GM18519 (cell line): ENCODE results near the gene AFTPH.

Source experiments
- ATAC-seq: cut with Tn5 transposase; IDR thresholded peaks from one replicate; pipeline ENCODE4 v1.9.1; 2021; ENCODE audit warnings: mild to moderate bottlenecking, moderate library complexity; ENCODE audit not compliant: unreplicated experiment, low FRiP score

AFTPH gene

DNA sequence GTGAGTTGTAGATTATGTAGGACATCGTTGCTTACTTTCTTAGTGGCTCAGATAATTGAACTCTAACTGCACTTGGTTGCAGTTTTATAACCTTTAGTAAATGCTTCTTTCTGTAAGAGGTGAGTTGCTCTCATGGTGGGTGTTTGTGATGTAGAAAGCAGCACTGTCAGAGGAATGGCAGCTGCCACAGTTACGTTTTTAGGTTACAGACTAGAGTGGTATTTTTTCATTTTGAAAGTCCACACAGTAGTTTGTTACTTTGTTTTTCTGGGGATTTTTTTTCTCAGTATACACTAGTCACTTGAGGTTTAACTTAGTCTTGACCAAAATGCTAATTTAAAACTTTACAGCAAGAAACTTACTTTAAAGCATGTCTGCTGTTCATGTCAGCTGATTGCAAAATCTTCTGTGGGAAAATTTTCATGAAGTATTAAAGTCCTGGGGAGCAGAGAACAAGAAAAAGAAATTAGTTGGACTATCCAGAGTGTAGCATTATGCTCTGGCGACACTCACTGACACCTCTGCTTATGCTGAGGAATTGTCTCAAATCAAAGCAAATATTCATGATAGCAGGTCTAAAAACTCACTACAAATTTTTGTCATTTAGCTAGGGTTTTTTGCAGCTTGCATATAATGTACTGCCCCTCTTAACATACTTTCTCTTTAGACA is 14.8 kb downstream of the AFTPH start:
- peak; percentile 41 for ATAC-seq

DNA sequence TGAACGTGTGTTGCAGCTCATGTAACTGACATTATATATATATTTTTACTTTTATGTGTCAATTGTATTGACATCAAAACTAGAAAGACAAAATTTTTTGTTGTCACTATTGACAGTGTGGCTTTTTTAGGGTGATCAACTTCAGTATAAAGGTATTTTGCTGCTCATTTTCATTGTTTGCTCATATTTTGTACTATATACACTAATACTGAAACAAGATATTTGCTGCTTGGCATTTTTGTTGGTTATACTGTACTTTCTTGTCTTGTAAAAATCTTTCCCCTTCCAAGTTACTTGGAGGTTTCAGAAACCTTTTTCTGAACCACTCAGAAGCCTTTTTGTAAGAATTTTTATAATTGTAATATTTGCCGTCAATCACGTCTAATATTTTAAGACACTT is 16.5 kb downstream of the AFTPH start:
- ATAC-seq, result no peak

DNA sequence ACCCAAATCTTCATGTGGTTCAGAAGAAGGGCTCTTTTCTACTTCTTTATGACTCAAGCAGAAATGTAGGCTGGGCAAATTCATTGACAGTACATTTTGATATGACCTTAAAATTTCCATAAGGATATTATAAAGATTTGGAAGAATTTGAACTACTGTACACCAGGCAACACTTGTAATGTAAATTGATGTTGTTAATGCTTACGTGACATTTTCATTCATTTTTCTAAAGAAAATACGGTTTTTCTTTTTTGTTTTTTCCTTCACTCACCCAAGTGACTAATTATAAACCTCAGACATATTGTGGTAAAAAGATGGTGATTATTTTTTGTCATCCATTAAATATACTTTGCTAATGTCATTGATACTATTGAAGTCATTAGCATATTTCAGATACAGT is 17.4 kb downstream of the AFTPH start:
- no peak for ATAC-seq

DNA sequence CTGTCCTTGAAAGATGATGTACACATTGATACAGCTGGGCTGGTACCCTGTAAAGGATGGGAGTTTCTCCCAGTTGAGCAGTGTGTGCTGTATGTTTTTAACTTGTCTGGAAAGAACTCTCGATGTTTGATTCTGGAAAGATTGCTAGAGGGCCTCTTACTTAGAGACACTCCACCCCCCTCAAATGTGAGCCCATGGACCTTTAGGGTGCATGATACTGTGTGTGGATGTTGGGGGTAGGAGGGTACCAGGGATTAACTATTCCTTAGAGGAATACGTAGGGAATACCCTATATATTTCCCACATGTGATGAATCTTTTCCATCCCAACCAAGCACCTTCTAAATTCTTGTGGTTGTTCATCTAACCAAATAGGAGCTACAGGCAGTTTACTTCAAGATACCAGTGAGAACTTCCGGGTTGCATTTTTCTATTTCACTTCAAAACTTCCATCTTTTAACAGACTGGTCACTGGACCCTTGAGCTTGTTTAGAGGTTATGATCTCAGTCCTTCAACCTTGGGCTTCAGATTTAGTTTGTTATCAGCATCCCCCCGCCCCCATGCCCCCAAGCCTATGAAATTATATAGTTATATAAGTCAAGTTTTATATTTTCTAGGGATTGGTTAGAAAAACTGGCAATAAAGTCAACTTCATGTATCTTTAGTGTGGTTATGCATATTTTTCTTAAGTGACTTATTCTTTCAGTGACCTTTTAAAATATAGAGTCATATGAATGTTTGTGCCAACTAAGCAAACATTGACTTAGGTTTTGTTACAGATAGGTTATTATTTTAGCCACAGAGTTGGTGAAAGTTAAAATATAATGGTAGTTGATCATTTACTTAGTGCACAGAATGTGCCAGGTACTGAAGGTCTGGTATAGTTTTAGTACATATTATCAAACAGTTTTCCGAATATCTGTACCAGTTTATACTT is 18.2 kb downstream of the AFTPH start:
- no peak for ATAC-seq

DNA sequence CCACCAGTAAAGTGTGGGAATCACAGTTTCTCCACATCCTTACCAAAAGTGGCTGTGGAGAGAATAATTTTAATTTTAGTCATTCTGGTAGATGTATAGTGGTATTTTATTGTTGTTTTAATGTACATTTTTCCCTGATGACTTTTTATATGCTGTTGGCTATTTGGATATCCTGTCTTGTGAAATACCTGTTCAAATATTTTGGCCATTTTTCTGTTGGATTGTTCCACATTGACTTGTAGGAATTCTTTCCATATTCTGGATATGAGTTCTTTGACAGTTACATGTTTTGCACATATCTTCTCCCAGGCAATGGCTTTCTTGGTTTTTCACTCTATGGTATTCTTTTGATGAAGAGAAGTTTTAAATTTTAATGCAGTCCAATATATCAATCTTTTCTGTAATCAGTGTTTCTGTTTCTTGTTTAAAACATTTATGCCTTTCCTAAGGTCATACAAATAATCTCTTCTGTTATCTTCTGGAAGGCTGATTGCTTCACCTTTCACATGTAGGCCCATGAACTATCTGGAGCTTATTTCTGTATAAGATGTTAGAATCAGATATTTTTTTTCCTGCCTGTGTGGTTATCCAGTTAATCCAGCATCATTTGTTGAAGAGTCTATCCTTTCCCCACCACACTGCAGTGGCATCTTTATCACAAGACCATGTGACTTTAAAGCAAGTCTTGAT is 19.0 kb downstream of the AFTPH start:
- ATAC-seq, result no peak

DNA sequence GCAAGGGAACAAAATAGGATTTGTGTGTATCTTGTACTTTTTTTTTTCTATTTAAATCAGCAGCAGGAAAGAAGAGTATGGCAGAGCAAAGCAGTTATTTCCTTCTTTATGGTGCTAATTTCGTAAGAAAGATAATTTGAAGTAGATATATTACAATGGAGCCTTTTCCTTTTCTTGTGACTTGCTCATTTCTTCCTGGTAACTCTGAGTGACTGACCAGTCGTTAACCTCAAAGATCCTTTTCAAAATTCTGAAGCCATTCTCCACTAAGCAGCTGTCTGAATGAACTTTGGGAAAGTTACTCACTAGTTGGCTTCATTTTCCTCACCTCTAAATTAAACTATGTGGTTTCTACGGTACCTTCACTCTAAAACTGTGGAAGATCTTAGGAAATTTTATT is 24.6 kb downstream of the AFTPH start:
- no peak for ATAC-seq

DNA sequence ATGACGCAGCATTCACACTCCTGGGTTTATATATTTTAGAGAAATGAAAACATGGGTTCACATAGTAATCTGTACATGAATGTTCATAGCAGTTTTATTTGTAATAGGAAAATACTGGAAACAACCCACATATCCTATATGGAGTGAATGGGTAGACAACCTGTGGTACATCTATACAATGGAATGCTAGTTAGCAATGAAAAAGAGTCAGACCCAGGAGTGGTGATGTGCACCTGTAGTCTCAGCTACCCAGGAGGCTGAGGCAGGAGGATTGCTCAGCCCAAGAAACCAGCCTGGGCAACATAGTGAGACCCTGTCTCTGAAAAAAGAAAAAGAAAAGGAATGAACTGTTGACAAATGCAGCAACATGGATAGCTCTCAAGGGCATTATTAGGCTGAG is 25.9 kb downstream of the AFTPH start:
- no peak for ATAC-seq

DNA sequence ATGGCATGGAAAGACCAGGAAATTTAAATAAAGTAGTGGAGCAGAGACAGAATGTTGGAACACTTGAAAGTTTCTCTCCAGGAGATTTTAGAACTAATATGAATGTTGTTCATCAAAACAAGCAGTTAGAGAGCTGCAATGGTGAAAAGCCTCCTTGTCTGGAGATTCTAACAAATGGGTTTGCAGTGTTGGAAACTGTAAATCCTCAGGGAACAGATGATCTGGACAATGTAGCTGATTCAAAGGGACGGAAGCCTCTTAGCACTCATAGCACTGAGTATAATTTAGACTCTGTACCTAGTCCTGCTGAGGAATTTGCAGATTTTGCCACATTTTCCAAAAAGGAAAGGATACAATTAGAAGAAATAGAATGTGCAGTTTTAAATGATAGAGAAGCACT is 27.7 kb downstream of the AFTPH start:
- ATAC-seq, result no peak

DNA sequence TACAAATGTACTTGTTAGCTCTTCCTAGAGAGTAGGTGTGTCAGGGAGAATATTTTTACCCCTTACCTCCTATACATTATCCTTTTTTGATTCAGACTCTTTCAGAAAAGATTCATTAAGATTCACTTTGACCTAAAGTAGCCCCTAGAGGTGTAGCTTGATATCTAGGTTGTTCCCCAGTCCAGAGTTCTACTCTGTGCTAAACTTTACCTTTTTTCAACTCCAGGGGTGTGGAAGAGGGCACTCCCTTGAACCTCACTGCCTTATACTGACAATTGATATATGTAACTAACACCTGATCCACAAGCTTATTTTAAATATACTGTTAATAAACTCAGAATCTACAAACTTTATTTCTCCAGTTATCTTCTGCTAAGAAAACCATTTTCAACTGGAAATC is 30.0 kb downstream of the AFTPH start:
- ATAC-seq, result no peak

DNA sequence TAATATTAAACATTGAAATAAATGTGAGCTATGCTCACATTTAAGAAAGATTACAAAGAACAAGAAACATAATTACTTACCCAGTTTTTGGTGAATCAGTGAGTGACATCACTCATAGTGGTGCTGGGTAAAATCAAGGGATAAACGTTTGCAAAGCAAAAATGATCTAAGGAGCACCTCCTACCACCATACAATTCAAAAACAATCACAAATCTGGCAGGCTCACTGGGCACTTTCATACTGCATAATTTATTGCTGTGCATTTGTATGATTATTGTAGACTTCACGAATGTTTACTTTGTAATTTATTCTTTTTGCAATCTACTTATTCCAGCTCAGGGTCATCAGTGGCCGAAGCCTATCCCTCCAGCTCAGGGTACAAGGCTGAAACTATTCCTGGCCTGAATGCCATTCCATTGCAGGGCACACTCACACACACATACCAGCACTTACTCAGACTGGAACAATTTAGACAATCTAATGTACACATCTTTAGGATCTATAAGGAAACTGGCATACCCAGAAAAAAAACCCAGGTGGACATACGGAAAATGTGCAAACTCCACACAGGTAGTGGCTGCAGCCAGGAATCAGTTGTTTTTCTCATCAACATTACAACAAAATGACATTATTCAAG is 34.4 kb downstream of the AFTPH start:
- ATAC-seq, result no peak

DNA sequence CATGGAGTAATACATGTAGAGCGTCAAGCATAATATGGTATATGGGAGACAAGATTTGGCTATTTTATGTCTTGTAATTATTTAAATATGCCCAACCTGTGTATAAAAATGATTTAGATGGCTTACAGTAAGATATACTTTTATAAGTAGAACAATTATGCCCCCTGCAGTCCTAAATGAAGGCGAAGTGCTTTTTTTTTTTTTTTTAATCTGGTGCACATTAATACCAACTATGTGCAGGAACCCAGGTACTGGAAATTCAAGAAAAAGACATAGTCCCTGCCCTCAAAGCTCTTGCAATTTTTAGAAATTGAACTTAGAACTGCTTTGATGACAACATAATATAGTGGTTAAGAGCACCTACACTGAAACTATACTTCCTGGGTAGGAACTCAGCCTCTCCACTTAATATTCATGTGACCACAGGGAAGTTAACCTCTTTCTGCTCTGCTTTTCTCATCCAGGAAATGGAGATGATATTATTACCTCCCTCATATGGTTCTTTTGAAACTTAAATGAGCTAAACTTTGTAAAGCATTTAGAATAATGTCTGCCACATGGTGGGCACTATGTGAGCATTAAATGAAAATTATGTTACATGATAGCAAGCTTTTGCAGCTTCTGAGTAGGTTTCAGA is 38.1 kb downstream of the AFTPH start:
- ATAC-seq, result no peak

DNA sequence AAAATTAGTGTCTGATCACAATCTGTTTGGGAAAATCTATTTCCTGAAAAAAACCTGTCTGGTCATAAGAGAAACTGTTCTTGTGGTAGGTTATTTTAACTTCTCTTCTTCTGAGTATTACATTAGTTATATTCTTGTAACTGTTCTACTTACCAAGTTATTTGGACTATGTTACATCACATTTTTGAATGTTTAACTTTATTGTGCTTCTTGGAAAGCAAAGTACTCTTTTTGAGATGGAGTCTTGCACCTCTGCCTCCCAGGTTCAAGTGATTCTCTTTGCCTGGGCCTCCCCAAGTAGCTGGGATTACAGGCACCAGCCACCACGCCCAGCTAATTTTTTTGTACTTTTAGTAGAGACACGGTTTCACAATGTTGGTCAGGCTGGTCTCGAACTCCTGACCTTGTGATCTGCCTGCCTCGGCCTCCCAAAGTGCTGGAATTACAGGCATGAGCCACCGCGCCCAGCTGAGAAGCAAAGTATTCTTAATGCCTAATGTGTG is 39.4 kb downstream of the AFTPH start:
- ATAC-seq, result no peak

DNA sequence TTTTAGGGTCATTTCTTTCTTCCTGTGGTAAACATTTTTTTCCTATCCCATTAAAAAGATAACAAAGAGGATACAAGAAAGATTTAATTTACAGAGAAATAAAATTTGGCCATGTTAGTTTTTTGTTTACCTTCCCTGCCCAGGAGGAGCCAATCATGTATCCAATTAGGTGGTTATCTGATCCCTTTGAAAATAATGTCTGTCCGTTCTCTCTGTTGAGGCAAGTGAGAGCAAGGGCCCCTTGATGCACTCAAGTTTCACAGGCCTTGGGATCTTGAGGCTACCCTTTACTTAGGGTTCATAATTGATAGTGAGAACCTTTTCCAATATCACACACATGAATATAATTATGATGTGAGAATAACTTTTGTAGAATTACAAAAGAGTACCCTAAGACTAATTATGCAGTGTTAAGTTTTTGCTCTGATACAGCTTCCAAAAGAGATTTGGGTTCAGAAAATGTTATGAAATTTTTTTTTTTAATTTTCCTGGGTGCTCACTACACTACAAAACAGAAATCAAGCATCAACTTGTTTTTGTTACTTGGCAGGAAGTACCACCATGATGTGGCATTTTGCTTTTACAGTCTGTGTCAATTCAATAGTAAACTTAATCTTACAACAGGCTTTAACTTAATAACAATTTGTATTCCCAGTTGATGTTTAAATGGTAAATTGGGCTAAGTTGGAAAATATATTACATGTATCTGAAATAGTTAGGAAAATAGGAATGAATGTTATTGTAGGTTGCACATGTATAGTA is 42.0 kb downstream of the AFTPH start:
- no peak for ATAC-seq

DNA sequence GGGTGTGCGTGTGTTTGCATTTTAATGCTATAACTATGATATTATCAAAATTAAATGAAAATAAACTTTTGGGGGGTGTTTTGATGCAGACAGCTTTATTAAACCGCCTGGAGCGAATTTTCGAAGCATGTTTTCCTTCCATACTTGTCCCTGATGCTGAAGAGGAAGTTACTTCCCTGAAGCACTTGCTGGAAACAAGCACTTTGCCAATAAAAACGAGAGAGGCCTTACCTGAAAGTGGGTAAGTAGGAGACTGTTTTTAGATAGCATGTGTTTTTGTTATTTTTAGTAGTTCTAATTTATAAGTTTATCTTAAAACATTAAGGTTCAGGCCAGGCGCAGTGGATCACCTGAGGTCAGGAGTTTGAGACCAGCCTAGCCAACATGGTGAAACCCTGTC is 43.3 kb downstream of the AFTPH start:
- no peak for ATAC-seq

DNA sequence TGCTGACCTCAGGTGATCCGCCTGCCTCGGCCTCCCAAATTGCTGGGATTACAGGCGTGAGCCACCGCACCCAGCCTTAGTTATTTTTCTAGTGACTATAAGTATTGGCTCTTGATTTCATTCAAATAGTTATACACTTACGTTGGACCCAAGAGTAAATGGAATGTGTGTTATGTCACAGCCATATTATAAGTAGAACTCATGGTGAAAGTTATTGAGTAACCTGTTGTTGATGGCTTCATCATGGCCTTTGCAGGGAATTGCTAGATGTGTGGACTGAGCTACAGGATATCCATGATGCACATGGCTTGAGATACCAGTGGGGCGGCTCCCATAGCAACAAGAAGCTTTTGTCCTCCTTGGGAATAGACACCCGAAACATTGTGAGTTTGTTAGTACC is 44.7 kb downstream of the AFTPH start:
- ATAC-seq, result no peak

DNA sequence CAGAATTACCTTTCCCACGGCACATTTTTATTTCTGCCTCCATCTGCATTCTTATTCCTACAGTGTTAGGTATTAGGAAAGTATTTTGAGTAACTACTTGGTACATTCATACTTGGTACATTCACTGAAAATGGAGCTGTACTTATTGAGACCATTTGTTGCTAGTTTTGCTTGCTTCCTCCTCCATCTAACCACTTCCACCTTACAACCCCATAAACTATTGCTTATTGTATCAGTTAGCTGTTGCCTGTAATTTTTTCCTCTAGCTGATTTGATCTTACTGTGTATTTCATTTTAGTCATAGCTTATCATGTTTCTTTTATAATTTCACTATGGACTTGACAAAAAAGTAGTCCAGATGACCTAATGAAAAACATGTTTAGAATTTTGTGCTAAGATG is 50.7 kb downstream of the AFTPH start:
- ATAC-seq, result no peak

DNA sequence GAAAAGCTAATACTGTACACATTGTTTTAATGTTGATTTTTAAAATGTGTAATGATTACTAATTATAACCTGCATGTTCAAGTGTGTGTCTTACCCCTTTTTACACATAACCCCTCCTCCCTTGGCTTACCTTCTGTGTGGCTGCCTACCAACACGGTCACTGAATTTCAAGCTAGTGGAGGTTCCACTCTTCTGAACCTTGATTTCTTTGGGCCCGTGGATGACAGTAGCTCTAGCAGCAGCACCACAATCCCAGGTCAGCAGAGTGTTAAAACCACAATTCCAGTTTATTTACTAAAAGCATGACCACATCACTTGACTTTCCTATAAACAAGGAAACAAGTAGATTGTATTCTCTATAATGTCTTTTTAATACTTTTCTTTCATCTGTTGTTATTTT is 56.9 kb downstream of the AFTPH start:
- ATAC-seq, result no peak

DNA sequence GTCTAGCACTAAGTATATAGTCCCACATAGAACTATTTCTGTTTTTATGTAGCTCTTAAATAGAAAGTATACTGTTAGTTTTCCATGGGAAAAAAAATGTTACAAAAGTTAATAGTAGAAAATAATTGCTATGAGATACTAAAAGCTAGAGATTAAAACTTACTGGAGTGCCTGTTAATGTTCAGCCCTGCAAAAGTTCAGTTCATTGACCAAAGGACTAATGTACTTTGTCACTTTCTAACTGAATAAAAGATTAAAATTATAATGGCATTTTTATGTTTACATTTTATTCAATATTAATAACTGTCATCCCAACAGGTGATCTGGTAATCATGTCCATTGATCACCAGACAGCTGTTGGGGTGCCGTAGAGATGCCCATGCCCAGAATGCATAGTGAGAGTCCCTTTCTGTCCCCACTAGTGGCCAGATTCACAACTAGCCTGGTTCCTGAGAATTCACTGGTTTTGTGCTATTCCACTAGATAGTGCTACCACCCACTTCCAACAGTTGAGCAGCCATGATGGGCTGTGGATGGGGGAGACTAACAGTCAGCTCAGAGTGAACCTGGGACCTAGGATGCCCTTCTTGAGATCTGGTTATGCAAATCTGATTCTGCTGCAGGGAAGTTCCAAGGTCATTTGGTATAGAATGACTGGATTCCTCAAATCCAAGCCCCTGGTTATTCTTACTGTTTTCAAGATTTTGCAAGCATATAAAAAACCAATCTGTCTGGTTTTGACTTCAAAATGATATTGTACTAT is 57.8 kb downstream of the AFTPH start:
- no peak for ATAC-seq
